RWPE1 (cell line): ENCODE results near the gene ZCCHC24.
A peak's percentile ranks its signal among the peaks of the same experiment; 100 is the strongest.

Source experiments
- CTCF ChIA-PET: fragments of 350-600 bp; sonication (Branson Sonifier 250); formaldehyde crosslinking; extraction: SDS; loops from one replicate; lab custom pipeline; 2021; lab: Yijun Ruan, JAX
- POLR2A ChIA-PET: fragments of 400-600 bp; formaldehyde crosslinking; extraction: SDS; loops from one replicate; lab custom pipeline; 2020; ENCODE audit warnings: antibody characterized with exemption; ENCODE audit not compliant: low non-redundant PET; lab: Yijun Ruan, JAX
- DNase-seq: peaks from one replicate; pipeline ENCODE4 v3.0.0; 2012; ENCODE audit warnings: low spot score
- H3K27ac ChIP-seq: fragments of 450-650 bp; 2 replicates; pipeline ENCODE4 v1.5.1; 2017
- TF ChIP-seq, protein P1 (sequence below): fragments of 450-650 bp; conservative IDR thresholded peaks from 2 replicates; pipeline ENCODE4 v1.5.1; 2017; ENCODE audit warnings: low read depth, mild to moderate bottlenecking

ZCCHC24 gene

DNA sequence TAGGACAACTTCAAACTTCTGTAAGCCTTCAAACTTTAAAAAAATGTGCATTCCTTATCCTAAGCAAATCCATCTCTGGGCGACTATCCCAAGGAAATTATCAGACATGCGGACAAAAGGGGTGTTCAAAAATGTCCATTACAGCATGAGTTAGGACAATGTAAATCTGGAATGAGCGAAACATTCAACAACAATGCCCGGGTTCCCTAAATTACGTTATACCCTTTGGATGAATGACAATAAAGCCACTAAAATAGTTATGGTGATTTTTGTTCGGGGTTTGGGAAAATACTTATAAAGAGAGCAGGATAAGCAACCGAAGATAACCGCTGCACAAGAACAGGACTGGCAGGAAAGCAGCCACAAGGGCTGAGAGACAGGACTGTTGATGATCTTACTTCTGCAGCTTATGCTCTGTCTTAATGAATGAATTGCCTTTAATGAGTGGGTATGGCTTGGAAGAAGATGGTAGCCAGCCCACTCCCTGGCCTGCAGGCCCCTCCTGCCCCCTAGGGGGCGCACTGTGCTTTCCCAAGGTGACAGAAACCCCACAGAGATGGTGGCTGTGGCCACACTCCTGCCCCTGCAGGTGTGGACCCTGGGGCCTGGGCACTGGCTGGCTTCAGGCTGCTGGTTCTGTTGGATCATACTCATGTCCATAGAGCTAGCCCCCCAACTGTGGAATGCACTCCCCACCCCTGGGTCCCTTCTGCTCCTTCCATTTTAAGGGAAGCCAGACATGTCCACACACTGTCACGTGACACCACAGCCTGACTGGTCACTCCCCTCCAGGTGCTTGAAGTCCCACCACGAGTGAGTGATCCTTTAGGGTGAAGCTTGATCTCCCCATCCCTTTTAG is 45.0 kb downstream of the ZCCHC24 start:
- TF ChIP-seq, protein P1, sequence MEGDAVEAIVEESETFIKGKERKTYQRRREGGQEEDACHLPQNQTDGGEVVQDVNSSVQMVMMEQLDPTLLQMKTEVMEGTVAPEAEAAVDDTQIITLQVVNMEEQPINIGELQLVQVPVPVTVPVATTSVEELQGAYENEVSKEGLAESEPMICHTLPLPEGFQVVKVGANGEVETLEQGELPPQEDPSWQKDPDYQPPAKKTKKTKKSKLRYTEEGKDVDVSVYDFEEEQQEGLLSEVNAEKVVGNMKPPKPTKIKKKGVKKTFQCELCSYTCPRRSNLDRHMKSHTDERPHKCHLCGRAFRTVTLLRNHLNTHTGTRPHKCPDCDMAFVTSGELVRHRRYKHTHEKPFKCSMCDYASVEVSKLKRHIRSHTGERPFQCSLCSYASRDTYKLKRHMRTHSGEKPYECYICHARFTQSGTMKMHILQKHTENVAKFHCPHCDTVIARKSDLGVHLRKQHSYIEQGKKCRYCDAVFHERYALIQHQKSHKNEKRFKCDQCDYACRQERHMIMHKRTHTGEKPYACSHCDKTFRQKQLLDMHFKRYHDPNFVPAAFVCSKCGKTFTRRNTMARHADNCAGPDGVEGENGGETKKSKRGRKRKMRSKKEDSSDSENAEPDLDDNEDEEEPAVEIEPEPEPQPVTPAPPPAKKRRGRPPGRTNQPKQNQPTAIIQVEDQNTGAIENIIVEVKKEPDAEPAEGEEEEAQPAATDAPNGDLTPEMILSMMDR, result no peak; the same call in 1 of the 2 replicates
- POLR2A ChIA-PET, result no interaction called here
- no peak overlapping the region for H3K27ac ChIP-seq

GRCh38 chr10:79399223-79399831 is 46.1 kb downstream of the ZCCHC24 start:
- H3K27ac ChIP-seq, result peak overlapping the region; percentile 60
- TF ChIP-seq, protein P1, result no peak
- peak; percentile 49 for DNase-seq
- ChIA-PET POLR2A (no interaction called here), CTCF (interaction anchor here (0.5 kb wide), 1 partner anchor 98 kb away, joined by 5 read pairs; no protein-coding TSS in a partner anchor)

More for the DNA sequence above, 45.0 kb downstream of the ZCCHC24 start:
- CTCF ChIA-PET, result interaction anchor here (0.5 to 1.6 kb wide), 3 partner anchors 88 to 97 kb away, joined by 3 to 5 read pairs (median 4); no protein-coding TSS in a partner anchor
- DNase-seq, result peak; percentile 54

- peak overlapping the region; percentile 60 for H3K27ac ChIP-seq
- ChIA-PET POLR2A (no interaction called here), CTCF (no interaction called here)
- no peak for DNase-seq
- TF ChIP-seq, protein P1, result no peak
Measured at GRCh38 chr10:79398642-79399041, 46.8 kb downstream of the ZCCHC24 start.

DNA sequence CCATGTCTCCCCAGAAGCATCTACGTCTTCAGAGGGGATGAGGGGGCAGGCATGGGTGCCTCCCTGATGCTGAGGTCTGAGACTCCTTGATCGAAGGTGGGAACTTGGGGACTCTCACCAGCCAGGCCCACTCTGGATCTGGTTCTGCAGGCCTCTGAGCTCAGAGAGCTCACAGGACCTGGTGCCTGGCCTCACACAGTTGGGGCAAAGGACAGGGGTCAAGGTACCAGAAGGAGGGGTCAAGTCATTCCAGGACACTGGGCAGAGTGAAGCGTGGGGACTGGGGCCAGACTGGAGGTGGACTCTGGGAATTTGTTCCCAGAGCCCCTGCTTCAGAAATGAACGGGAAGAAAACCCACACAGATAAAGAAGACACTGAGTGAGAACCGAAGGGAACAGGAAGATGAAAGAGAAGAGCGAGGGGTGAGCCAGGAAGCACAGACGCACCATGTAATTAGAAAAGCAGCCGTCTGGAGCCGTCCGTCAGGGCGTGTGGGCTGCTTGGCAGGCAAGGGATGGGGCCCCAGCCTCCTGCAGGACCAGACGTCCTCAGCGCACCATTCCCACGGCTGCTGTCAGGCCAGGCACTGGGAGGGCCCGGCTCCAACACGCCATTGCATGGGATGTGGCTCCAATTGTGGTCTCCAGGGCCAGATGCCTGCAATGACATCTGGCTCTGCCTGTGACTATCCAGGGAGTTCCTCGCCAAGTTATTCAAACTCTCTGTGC is 47.7 kb downstream of the ZCCHC24 start:
- H3K27ac ChIP-seq, result no peak overlapping the region
- DNase-seq, result no peak
- CTCF ChIA-PET, result interaction anchor here (0.6 kb wide), 1 partner anchor 188 kb away, joined by 3 read pairs; no protein-coding TSS in a partner anchor
- POLR2A ChIA-PET, result no interaction called here
- TF ChIP-seq, protein P1, result no peak

DNA sequence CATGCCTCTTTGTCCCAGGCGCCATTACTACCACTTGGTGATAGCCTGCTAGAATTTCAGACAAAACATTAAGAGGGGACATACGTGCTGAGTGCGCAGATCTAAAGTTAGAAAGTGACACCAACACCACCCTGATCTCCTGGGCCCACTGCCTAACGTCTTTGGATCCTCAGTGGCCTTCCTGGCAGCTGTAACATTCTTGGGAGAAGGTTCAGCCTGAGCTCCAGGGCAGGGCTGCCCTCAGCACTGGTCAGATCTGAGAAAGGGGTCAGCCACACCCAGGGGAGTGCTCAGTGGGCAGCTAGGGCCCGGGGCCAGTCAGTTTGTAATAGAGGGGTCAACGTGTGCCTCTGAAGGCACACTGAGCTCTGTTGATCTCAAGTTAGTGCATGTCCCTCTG is 48.4 kb downstream of the ZCCHC24 start:
- ChIA-PET CTCF (no interaction called here), POLR2A (no interaction called here)
- no peak overlapping the region for H3K27ac ChIP-seq
- TF ChIP-seq, protein P1, result no peak
- DNase-seq, result no peak

DNA sequence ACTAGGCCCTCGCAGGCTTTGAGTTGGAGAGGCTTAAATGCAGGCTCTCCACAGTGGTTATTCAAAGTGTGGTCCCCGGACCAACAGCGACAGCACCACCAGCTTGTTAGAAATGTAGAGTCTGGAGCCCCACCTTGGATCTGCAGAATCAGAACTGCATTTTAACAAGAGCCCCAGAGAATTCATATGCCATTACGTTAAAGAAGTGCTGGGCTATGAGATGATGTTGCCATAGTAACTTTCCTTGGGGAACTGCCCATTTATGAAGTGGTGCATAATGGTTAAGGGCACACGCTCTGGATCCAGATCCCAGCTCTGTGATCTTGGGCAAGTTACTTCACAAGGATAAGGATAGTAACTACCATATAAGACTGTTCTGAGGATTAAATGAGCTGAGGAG is 48.9 kb downstream of the ZCCHC24 start:
- POLR2A ChIA-PET, result no interaction called here
- CTCF ChIA-PET, result no interaction called here
- H3K27ac ChIP-seq, result no peak overlapping the region
- DNase-seq, result no peak
- TF ChIP-seq, protein P1, result no peak
